Endothelial cell of umbilical vein (primary cell): ENCODE data around the gene JARID2. TPM values are rescaled to one million over a fixed set of nuclear protein-coding genes. Genes with fewer than 3 reads are reported as not detected.

ENCODE experiments used
- BruUV-seq: library from RNA; stranded (reverse); fragments of 400-500 nt; replicated peaks from 2 replicates; lab custom pipeline; 2021; lab: Mats Ljungman, UMichigan
- CTCF ChIA-PET: fragments of 300-600, 350-600 bp; sonication (Branson Sonifier 250); formaldehyde crosslinking; loops from one replicate; lab custom pipeline; 2021; ENCODE audit warnings: antibody characterized with exemption, inconsistent platforms; lab: Charles Lee
- POLR2A ChIA-PET: fragments of 300-600, 350-600 bp; sonication (Branson Sonifier 250); formaldehyde crosslinking; loops from one replicate; lab custom pipeline; 2021; ENCODE audit warnings: antibody characterized with exemption, inconsistent platforms; lab: Charles Lee
- DNase-seq: peaks from one replicate; pipeline ENCODE4 v3.0.0-alpha.2; 2011; ENCODE audit warnings: low read depth, low spot score
- FAIRE-seq: peaks from 2 replicates; lab custom pipeline; 2011; peaks lifted over from hg19 to GRCh38; lab: Jason Lieb, UNC
- H2AFZ ChIP-seq: 2 replicates; pipeline ENCODE4 v1.6.0; 2012; ENCODE audit warnings: low read depth, low read length, control low read depth, inconsistent platforms
- H3K27ac ChIP-seq: 2 replicates; pipeline ENCODE4 v1.5.1; 2011; ENCODE audit warnings: low read depth, mild to moderate bottlenecking, control low read depth, low read length, moderate library complexity; ENCODE audit not compliant: insufficient read depth
- H3K27me3 ChIP-seq, 2 experiments: 2 replicates each; pipeline versions ENCODE4 v1.6.0 to v1.6.1; 2011; ENCODE audit warnings: low read length in 2 of 2, mixed read lengths in 1 of 2; ENCODE audit not compliant: control insufficient read depth in 2 of 2, insufficient read depth in 2 of 2
- H3K36me3 ChIP-seq, 2 experiments: 2 replicates in 1 of 2; 3 replicates in 1 of 2; pipeline ENCODE4 v1.5.1; 2011; ENCODE audit warnings: low read length in 2 of 2, mild to moderate bottlenecking in 1 of 2, moderate library complexity in 1 of 2; ENCODE audit not compliant: control insufficient read depth in 2 of 2, insufficient read depth in 2 of 2; ENCODE audit errors: extremely low read depth in 1 of 2
- H3K4me1 ChIP-seq: 3 replicates; pipeline ENCODE4 v1.5.1; 2011; ENCODE audit warnings: mild to moderate bottlenecking, low read length; ENCODE audit not compliant: control insufficient read depth, insufficient read depth; ENCODE audit errors: extremely low read depth
- H3K4me2 ChIP-seq: 2 replicates; pipeline ENCODE4 v1.6.1; 2011; ENCODE audit warnings: low read length, control low read depth, mixed read lengths; ENCODE audit not compliant: insufficient read depth
- H3K4me3 ChIP-seq, 3 experiments: fragments of 200-600 bp in 1 of 3; sonication (generic), shearing (Covaris generic) in 1 of 3; replicated peaks in 1 of 3; 2 replicates each; pipeline ENCODE4 v1.5.1; 2011 to 2016; ENCODE audit warnings: control low read depth in 3 of 3, low read length in 3 of 3, mild to moderate bottlenecking in 2 of 3, inconsistent platforms in 1 of 3, low read depth in 1 of 3, moderate library complexity in 1 of 3; ENCODE audit not compliant: insufficient read depth in 1 of 3
- H3K79me2 ChIP-seq: 2 replicates; pipeline ENCODE4 v1.6.0; 2012; ENCODE audit warnings: low read length, inconsistent platforms; ENCODE audit not compliant: control insufficient read depth, insufficient read depth
- H3K9ac ChIP-seq: replicated peaks from 2 replicates; pipeline ENCODE3; 2011; ENCODE audit warnings: low read length, control low read depth; ENCODE audit not compliant: insufficient read depth; ENCODE audit errors: extremely low read depth
- H3K9me1 ChIP-seq: replicated peaks from 3 replicates; pipeline ENCODE4 v1.6.0; 2011; ENCODE audit warnings: mild to moderate bottlenecking, low read length; ENCODE audit not compliant: control insufficient read depth, insufficient read depth; ENCODE audit errors: extremely low read depth
- H3K9me3 ChIP-seq: replicated peaks from 2 replicates; pipeline ENCODE4 v1.5.1; 2012; ENCODE audit warnings: low read length, inconsistent platforms; ENCODE audit not compliant: control insufficient read depth, insufficient read depth
- H4K20me1 ChIP-seq: replicated peaks from 2 replicates; pipeline ENCODE3; 2011; ENCODE audit warnings: mild to moderate bottlenecking, low read length; ENCODE audit not compliant: control insufficient read depth, insufficient read depth; ENCODE audit errors: extremely low read depth
- CTCF ChIP-seq, 2 donors: IDR thresholded peaks; 1 replicate in 1 of 2; 2 replicates in 1 of 2; pipeline ENCODE4 v1.5.1; 2011; ENCODE audit warnings: low read length in 2 of 2, mild to moderate bottlenecking in 2 of 2, moderate library complexity in 2 of 2, control low read depth in 1 of 2, inconsistent platforms in 1 of 2, low read depth in 1 of 2; ENCODE audit not compliant: insufficient read depth in 1 of 2; ENCODE audit errors: extremely low read depth in 1 of 2
- FOS ChIP-seq: IDR thresholded peaks from 2 replicates; pipeline ENCODE4 v1.6.1; 2011; ENCODE audit warnings: mild to moderate bottlenecking, low read length, moderate library complexity, borderline replicate concordance; ENCODE audit not compliant: insufficient read depth
- GATA2 ChIP-seq: IDR thresholded peaks from 2 replicates; pipeline ENCODE4 v1.7.0; 2011; ENCODE audit warnings: low read depth, mild to moderate bottlenecking, moderate library complexity, mixed read lengths, low read length; ENCODE audit not compliant: insufficient read length, insufficient read depth
- JUN ChIP-seq: IDR thresholded peaks from 2 replicates; pipeline ENCODE4 v1.6.1; 2011; ENCODE audit warnings: borderline replicate concordance, low read depth; ENCODE audit not compliant: insufficient read length, insufficient read depth
- MAX ChIP-seq: IDR thresholded peaks from 2 replicates; pipeline ENCODE4 v1.6.1; 2011; ENCODE audit not compliant: insufficient read depth, insufficient read length
- MYC ChIP-seq: IDR thresholded peaks from one replicate; pipeline ENCODE4 v1.6.1; 2011; ENCODE audit warnings: mild to moderate bottlenecking, low read depth, low read length
- POLR2A ChIP-seq: IDR thresholded peaks from 2 replicates; pipeline ENCODE4 v1.6.1; 2012; ENCODE audit warnings: low read depth, mild to moderate bottlenecking, control low read depth, low read length
- POLR2AphosphoS5 ChIP-seq: IDR thresholded peaks from 2 replicates; pipeline ENCODE4 v1.6.1; 2012; ENCODE audit warnings: low read depth, mild to moderate bottlenecking, control low read depth, low read length, moderate library complexity; ENCODE audit not compliant: insufficient read depth
- dilution Hi-C: fragments of 300-500 bp; cut with MboI; formaldehyde crosslinking; loops from one replicate; pipeline ENCODE4 v1.15.0; 2019; ENCODE audit warnings: low sequenced_read_pairs; ENCODE audit not compliant: extremely low pct_ligation_motif_present
- intact Hi-C: fragments of 100-400 bp; cut with micrococcal nuclease; formaldehyde crosslinking; loops from one replicate; pipeline ENCODE4 v1.10.0; 2022
- polyA plus RNA-seq, 4 experiments: library from polyadenylated mRNA; depleted of rRNA in 3 of 4; stranded (reverse) in 3 of 4; unstranded in 1 of 4; fragments of >200 nt; gene quantifications; 2 replicates each; pipeline versions ENCODE4 v1.2.1 to v1.2.3, GENCODE V29; 2011 to 2012; ENCODE audit warnings: missing spikeins in 1 of 4
- total RNA-seq: library from RNA; stranded (reverse); gene quantifications from 2 replicates; pipeline ENCODE4 v1.2.3, GENCODE V29; 2021

JARID2 gene
- total and polyA plus RNA-seq, 2 donors (not counting 3 experiments of a cell fraction or from before 2014, with no cell fraction given): 2.9 to 10.6 TPM

- no peaks in the 10 kb centered on the region for H4K20me1 ChIP-seq
- intact Hi-C loops: no loop called here
- BruUV-seq: no TSS peak
- no peaks in the 10 kb centered on the region for H3K9me3 ChIP-seq
- ChIA-PET CTCF (interaction anchor here (0.6 to 0.7 kb wide), 2 partner anchors 135 to 242 kb away, joined by 4 to 5 read pairs; no protein-coding TSS in a partner anchor), POLR2A (no interaction called here)
- H3K27ac ChIP-seq: no peak overlapping the region
- H3K4me1 ChIP-seq: no peaks in the 10 kb centered on the region
- TF ChIP-seq POLR2A (no peak), CTCF (IDR thresholded peaks at IDR 0.05; ENCODE audit: extremely low read depth in 1 of 2, insufficient read depth in 1 of 2, low read depth in 1 of 2, low read length in 2 of 2) (no peak), GATA2 (no peak), JUN (no peak), MAX (no peak), FOS (no peak), POLR2AphosphoS5 (no peak), MYC (no peak)
- no peak overlapping the region for H3K9ac ChIP-seq
- no peak overlapping the region for H2AFZ ChIP-seq
- H3K36me3 ChIP-seq: no peaks in the 10 kb centered on the region
- no peak overlapping the region for H3K4me2 ChIP-seq
- H3K27me3 ChIP-seq: no peaks in the 10 kb centered on the region
- dilution Hi-C loops: no loop called here
- H3K4me3 ChIP-seq: no peak overlapping the region
- H3K9me1 ChIP-seq: no peaks in the 10 kb centered on the region
- DNase-seq (no peak), FAIRE-seq (no peak)
- H3K79me2 ChIP-seq: peaks cover 7% of the 10 kb centered on the region
Measured at GRCh38 chr6:15255481-15255880, 9.6 kb downstream of the JARID2 start.
